NCI-H146 treated with DMSO at 0.1 percent for 48 hours (cell line): ENCODE results near the gene ERV3-1.
"Not testable (repeated sequence)": the region's sequence is repeated elsewhere in the genome, so short reads cannot be mapped to it uniquely, and the experiment has no call there.

Experiments used
- DNase-seq: peaks from one replicate; lab custom pipeline; 2025; ENCODE audit not compliant: unreplicated experiment; lab: John Stamatoyannopoulos, UW

Gene ERV3-1

GRCh38 chr7:64944667-64945502 is 61.6 kb downstream of the ERV3-1 start:
- not testable (repeated sequence) for DNase-seq
